HG02610 (cell line): ENCODE measurements around the gene LILRA2.
A peak's percentile ranks its signal among the peaks of the same experiment; 100 is the strongest.
"Not testable (repeated sequence)": the region's sequence is repeated elsewhere in the genome, so short reads cannot be mapped to it uniquely, and the experiment has no call there.

ENCODE experiments used
- ATAC-seq: cut with Tn5 transposase; IDR thresholded peaks from one replicate; pipeline ENCODE4 v1.9.1; 2021; ENCODE audit warnings: mild to moderate bottlenecking, moderate library complexity; ENCODE audit not compliant: unreplicated experiment

Gene LILRA2

GRCh38 chr19:54573330-54573872 lies at the start of gene LILRA2:
TSS of gene LILRA2 (plus strand) at chr19:54573790. CDS start at chr19:54573879, 89 bp downstream.
- ATAC-seq = no peak

- ATAC-seq = no peak
Observed at GRCh38 chr19:54525636-54526035, 48.0 kb upstream of the LILRA2 start.

- no peak for ATAC-seq
Observed at GRCh38 chr19:54526972-54527371, 46.6 kb upstream of the LILRA2 start.

- no peak for ATAC-seq
Observed at GRCh38 chr19:54530866-54531265, 42.7 kb upstream of the LILRA2 start.

- peak; percentile 61 for ATAC-seq
Observed at GRCh38 chr19:54532528-54532927, 41.1 kb upstream of the LILRA2 start.

GRCh38 chr19:54533476-54533875 lies 40.1 kb upstream of the LILRA2 start:
- ATAC-seq = no peak

- ATAC-seq = no peak
Observed at GRCh38 chr19:54534156-54534555, 39.4 kb upstream of the LILRA2 start.

- ATAC-seq = no peak
Observed at GRCh38 chr19:54535601-54536000, 38.0 kb upstream of the LILRA2 start.

GRCh38 chr19:54536956-54537355 lies 36.6 kb upstream of the LILRA2 start:
- ATAC-seq = no peak

GRCh38 chr19:54541712-54542111 lies 31.9 kb upstream of the LILRA2 start:
- ATAC-seq = no peak

- no peak for ATAC-seq
Observed at GRCh38 chr19:54548806-54549205, 24.8 kb upstream of the LILRA2 start.

- no peak for ATAC-seq
Observed at GRCh38 chr19:54549224-54549623, 24.4 kb upstream of the LILRA2 start.

- no peak for ATAC-seq
Observed at GRCh38 chr19:54551293-54551692, 22.3 kb upstream of the LILRA2 start.

- peak; percentile 42 for ATAC-seq
Observed at GRCh38 chr19:54551950-54552912, 21.4 kb upstream of the LILRA2 start.

GRCh38 chr19:54552913-54553310 lies 20.7 kb upstream of the LILRA2 start:
- no peak for ATAC-seq

GRCh38 chr19:54554006-54554405 lies 19.6 kb upstream of the LILRA2 start:
- no peak for ATAC-seq

GRCh38 chr19:54554896-54555295 lies 18.7 kb upstream of the LILRA2 start:
- no peak for ATAC-seq

GRCh38 chr19:54556194-54556593 lies 17.4 kb upstream of the LILRA2 start:
- ATAC-seq = no peak

- no peak for ATAC-seq
Observed at GRCh38 chr19:54558339-54558738, 15.3 kb upstream of the LILRA2 start.

- ATAC-seq = no peak
Observed at GRCh38 chr19:54560881-54561385, 12.7 kb upstream of the LILRA2 start.

- ATAC-seq = no peak
Observed at GRCh38 chr19:54561840-54562239, 11.8 kb upstream of the LILRA2 start.

- not testable (repeated sequence) for ATAC-seq
Observed at GRCh38 chr19:54563206-54563605, 10.4 kb upstream of the LILRA2 start.
